Right renal cortex interstitium (tissue), 3 donors: Measurements from ENCODE around the gene MSMP. TPM values are rescaled to one million over a fixed set of nuclear protein-coding genes. Genes with fewer than 3 reads are reported as not detected.

Source experiments
- DNase-seq, 3 donors: peaks; one replicate each; pipeline ENCODE4 v3.0.0-alpha.2; 2013; ENCODE audit warnings: low read depth in 3 of 3, low spot score in 2 of 3
- polyA plus RNA-seq, 3 donors: library from polyadenylated mRNA; unstranded; fragments of 120-200 nt; gene quantifications; one replicate each; pipeline ENCODE4 v1.2.1, GENCODE V29; 2013; ENCODE audit not compliant: insufficient read length in 3 of 3

MSMP gene
- polyA plus RNA-seq, 3 donors, result not detected

GRCh38 chr9:35726931-35727330 lies 27.1 kb downstream of the MSMP start:
- DNase-seq, result no peak

DNA sequence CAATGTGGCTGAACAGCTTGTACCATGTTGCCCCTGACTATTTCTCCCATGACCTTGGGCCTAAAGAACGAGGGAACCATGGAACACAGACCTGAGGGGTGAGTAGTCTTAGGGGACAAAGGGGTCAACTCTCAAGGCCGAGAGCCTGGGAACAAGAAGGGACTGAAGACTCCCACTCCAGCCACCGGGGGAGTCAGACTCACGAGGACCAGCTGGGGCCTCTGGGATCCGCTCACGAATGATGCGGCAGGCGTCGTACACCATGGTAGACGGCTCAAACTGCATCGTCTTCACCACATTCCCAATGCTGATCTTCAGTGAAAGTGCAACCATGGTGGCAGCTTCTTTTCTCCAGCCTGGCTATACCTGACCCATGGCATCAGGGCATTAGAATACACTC lies 28.7 kb downstream of the MSMP start:
- no peak for DNase-seq

DNA sequence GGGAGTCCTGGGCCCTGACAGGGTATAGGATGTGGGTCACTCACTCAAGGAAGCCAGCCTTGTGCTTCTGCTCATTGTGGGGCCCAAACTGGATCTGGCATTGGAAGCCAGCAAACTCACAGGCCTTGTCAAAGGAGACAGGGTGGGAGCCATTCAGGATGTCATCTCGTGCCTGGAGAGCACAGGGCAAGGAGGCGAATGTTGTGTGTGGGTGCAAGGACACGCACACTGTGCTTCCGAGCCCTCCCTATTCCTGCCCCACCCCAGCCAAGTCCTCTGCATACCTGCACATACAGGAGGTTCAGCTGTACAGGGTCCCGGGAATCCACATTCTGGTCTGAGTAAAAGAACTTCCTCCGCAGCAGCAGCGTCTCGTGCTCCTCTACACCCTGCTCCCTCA lies 30.2 kb downstream of the MSMP start:
- no peak for DNase-seq

GRCh38 chr9:35723426-35723825 lies 30.6 kb downstream of the MSMP start:
- DNase-seq, result no peak

- no peak for DNase-seq
Observed at GRCh38 chr9:35719546-35719945, 34.5 kb downstream of the MSMP start.

- no peak for DNase-seq
Observed at GRCh38 chr9:35718721-35719511, 35.2 kb downstream of the MSMP start.

- no peak for DNase-seq
Observed at GRCh38 chr9:35717132-35717870, 36.8 kb downstream of the MSMP start.

GRCh38 chr9:35716230-35716629 lies 37.8 kb downstream of the MSMP start:
- no peak for DNase-seq

GRCh38 chr9:35714579-35715252 lies 39.4 kb downstream of the MSMP start:
- DNase-seq, result no peak

DNA sequence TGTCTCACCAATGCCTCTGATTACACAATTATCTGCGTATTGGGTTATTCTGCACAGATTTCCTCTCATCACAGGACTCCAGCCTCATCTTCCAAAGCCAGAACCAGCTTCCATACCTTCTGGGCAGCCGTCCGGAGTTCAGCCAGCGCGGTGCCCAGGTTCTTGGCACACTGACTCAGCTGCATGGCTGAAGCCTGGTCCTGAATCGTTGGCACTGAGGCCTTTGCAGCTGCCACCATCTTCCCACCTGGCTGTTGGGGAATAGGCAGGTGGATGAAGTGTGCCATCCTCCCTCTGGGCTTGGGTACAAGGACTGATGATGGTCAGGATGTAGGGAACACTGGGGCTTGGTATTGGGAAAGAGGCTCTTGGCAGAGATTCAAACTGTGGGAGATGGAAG lies 40.0 kb downstream of the MSMP start:
- DNase-seq, result no peak

- no peak for DNase-seq
Observed at GRCh38 chr9:35713578-35713977, 40.5 kb downstream of the MSMP start.

GRCh38 chr9:35712762-35713400 lies 41.2 kb downstream of the MSMP start:
- DNase-seq, result no peak

GRCh38 chr9:35711501-35712428 lies 42.3 kb downstream of the MSMP start:
- no peak for DNase-seq

DNA sequence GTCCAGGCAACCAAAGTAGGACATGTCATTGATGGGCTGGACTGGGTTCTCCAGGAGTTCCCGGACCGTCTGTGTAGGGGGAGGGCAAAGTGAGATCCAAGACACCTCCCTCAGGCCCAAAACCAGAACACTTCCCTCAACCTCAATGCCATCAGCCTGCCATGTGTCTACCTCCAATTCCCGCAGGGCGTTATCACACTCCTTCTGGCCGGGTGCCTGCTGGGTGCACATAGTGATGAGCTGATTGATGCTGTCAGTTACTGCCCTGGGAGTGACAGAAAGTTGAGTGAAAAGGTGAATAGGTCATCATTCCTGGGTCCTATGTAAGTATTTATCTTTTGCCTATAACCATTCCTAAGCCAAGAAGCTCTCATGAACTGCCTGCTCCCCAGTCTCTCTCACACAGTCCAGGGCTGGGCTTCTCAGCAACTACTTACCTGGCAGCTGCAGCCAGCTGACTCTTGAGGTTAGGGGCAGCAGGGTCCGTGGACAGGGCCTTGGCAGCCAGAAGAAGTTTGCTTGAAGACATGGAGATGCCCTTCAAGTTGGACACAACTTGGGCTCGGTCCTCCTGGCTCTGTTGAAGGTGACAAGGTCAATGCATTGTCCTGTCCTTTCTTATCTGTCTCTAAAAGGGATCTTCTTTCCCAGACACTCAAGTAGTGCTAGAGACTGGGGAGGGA lies 43.1 kb downstream of the MSMP start:
- DNase-seq, result no peak

- no peak for DNase-seq
Observed at GRCh38 chr9:35708146-35708545, 45.9 kb downstream of the MSMP start.

DNA sequence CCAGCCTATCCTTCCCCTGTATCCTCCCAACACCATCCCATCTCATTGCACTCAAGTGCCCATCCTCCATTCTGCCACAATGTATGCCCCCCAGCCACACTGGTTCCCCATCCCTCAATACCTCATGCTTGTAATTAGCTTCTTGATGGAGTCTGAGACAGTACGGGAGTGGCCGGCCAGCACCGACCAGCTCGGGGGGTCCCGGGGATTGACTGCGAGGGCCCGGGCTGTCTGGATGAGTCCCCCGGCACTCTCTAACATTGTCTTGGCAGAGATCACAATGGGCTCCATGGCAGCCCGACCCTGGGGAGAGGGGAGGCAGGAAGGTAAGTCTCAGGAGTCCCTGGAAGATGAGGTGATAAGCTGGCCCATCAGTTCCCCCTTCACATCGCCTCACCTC lies 47.1 kb downstream of the MSMP start:
- DNase-seq, result no peak

- no peak for DNase-seq
Observed at GRCh38 chr9:35705836-35706430, 48.1 kb downstream of the MSMP start.

- no peak for DNase-seq
Observed at GRCh38 chr9:35705372-35705771, 48.7 kb downstream of the MSMP start.
